Loucy (cell line): ENCODE measurements around the gene SIPA1L3.
A peak's percentile ranks its signal among the peaks of the same experiment; 100 is the strongest.

Source experiments
- H2AFZ ChIP-seq: fragments of 200-600 bp; sonication (generic); 2 replicates; pipeline ENCODE4 v1.6.0; 2016; ENCODE audit warnings: antibody characterized with exemption, mild to moderate bottlenecking, low read length, moderate library complexity
- H3F3A ChIP-seq: fragments of 200-600 bp; 2 replicates; pipeline ENCODE4 v1.6.0; 2016; ENCODE audit warnings: antibody characterized with exemption, low read depth, mild to moderate bottlenecking
- H3K27me3 ChIP-seq: fragments of 200-600 bp; sonication (generic); 2 replicates; pipeline ENCODE4 v1.6.1; 2014; ENCODE audit warnings: low read length, mild to moderate bottlenecking; ENCODE audit not compliant: insufficient read depth, poor library complexity, severe bottlenecking
- H3K36me3 ChIP-seq: fragments of 200-600 bp; sonication (generic); 2 replicates; pipeline ENCODE4 v1.6.1; 2016; ENCODE audit warnings: low read length; ENCODE audit not compliant: insufficient read depth
- H3K4me1 ChIP-seq: fragments of 200-600 bp; sonication (generic); 2 replicates; pipeline ENCODE4 v1.5.1; 2014; ENCODE audit warnings: low read length, mild to moderate bottlenecking; ENCODE audit not compliant: insufficient read depth, poor library complexity, severe bottlenecking
- H3K4me2 ChIP-seq: fragments of 200-600 bp; sonication (generic); 2 replicates; pipeline ENCODE4 v1.6.0; 2014; ENCODE audit warnings: antibody characterized with exemption, low read length, low read depth, mild to moderate bottlenecking; ENCODE audit not compliant: poor library complexity, severe bottlenecking
- H3K4me3 ChIP-seq: fragments of 200-600 bp; sonication (generic); 2 replicates; pipeline ENCODE4 v1.5.1; 2014; ENCODE audit warnings: low read length, mild to moderate bottlenecking, mixed read lengths; ENCODE audit not compliant: poor library complexity, severe bottlenecking
- H3K79me2 ChIP-seq: fragments of 200-600 bp; sonication (generic); 2 replicates; pipeline ENCODE4 v1.6.1; 2014; ENCODE audit warnings: low read length; ENCODE audit not compliant: insufficient read depth
- H3K9ac ChIP-seq: fragments of 200-600 bp; sonication (generic); 2 replicates; pipeline ENCODE4 v1.6.0; 2014; ENCODE audit warnings: mild to moderate bottlenecking, low read depth, low read length, moderate library complexity; ENCODE audit not compliant: poor library complexity, severe bottlenecking
- H3K9me2 ChIP-seq: fragments of 200-600 bp; sonication (generic); replicated peaks from 2 replicates; pipeline ENCODE4 v1.6.1; 2016; ENCODE audit warnings: low read depth, low read length, mixed read lengths
- H3K9me3 ChIP-seq: fragments of 200-600 bp; sonication (generic); 2 replicates; pipeline ENCODE4 v1.6.1; 2014; ENCODE audit warnings: mild to moderate bottlenecking, antibody characterized with exemption, low read length, low read depth; ENCODE audit not compliant: insufficient read depth
- H4K20me1 ChIP-seq: fragments of 200-600 bp; sonication (generic); 2 replicates; pipeline ENCODE4 v1.6.0; 2014; ENCODE audit warnings: antibody characterized with exemption, low read length, mild to moderate bottlenecking; ENCODE audit not compliant: insufficient read depth, poor library complexity, severe bottlenecking
- EZH2phosphoT487 ChIP-seq: fragments of 200-600 bp; IDR thresholded peaks from 2 replicates; pipeline ENCODE4 v1.6.1; 2018; ENCODE audit warnings: antibody characterized with exemption, mild to moderate bottlenecking, moderate library complexity, borderline replicate concordance
- TF ChIP-seq, protein P1 (sequence below): fragments of 200-600 bp; sonication (generic); conservative IDR thresholded peaks from 2 replicates; pipeline ENCODE4 v1.5.1; 2014; ENCODE audit warnings: mild to moderate bottlenecking, antibody characterized with exemption, low read length

The SIPA1L3 gene

DNA sequence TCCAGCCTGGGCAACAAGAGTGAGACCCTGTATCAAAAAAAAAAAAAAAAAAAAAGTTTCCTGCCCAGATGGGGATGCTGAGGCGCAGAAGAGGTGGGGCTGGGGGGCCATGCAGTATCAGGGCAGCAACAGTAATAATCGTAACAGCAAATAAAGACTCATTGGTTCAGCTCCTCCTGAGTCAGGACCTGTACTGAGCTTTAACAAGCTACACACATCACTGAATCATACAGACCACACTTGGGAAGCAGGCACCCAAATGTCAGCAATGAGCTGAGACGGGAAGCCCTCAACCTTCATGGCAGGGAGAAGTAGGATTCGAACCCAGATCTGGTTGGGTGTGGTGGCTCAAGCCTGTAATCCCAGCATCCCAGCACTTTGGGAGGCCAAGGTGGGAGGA, 327.6 kb downstream of the SIPA1L3 start:
- Histone ChIP-seq H3K4me2 (no peak overlapping the region), H4K20me1 (no peaks in the 10 kb centered on the region), H3K27me3 (no peaks in the 10 kb centered on the region), H3K79me2 (no peaks in the 10 kb centered on the region), H3K9me2 (no peaks in the 10 kb centered on the region), H3K4me1 (no peaks in the 10 kb centered on the region), H3K9ac (no peak overlapping the region), H3F3A (no peaks in the 10 kb centered on the region), H2AFZ (no peak overlapping the region), H3K9me3 (no peaks in the 10 kb centered on the region), H3K4me3 (no peak overlapping the region), H3K36me3 (no peaks in the 10 kb centered on the region)
- TF ChIP-seq EZH2phosphoT487 = no peak
- TF ChIP-seq, protein P1, sequence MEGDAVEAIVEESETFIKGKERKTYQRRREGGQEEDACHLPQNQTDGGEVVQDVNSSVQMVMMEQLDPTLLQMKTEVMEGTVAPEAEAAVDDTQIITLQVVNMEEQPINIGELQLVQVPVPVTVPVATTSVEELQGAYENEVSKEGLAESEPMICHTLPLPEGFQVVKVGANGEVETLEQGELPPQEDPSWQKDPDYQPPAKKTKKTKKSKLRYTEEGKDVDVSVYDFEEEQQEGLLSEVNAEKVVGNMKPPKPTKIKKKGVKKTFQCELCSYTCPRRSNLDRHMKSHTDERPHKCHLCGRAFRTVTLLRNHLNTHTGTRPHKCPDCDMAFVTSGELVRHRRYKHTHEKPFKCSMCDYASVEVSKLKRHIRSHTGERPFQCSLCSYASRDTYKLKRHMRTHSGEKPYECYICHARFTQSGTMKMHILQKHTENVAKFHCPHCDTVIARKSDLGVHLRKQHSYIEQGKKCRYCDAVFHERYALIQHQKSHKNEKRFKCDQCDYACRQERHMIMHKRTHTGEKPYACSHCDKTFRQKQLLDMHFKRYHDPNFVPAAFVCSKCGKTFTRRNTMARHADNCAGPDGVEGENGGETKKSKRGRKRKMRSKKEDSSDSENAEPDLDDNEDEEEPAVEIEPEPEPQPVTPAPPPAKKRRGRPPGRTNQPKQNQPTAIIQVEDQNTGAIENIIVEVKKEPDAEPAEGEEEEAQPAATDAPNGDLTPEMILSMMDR = no peak

DNA sequence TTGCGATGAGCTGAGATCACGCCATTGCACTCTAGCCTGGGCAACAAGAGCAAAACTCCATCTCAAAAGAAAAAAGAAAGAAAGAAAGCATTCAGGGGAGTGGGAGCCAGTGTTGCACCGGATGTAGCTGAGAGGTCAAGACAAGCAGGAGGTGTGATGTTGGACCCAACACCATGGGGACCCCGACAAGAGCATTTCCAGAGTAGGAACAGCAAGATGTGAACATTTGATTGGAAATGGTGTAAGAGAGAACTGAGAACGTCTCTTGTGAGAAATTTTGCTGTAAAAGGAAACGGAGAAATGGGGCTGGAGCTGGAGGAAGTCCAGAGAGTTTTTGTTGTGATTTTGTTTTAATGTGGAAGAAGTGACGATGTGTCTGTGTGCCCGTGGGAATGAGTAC, 332.8 kb downstream of the SIPA1L3 start:
- no peaks in the 10 kb centered on the region for H3K36me3 ChIP-seq
- H3K4me3 ChIP-seq = no peak overlapping the region
- H3F3A ChIP-seq = no peaks in the 10 kb centered on the region
- no peak for TF ChIP-seq EZH2phosphoT487
- TF ChIP-seq, protein P1 = no peak
- no peaks in the 10 kb centered on the region for H3K79me2 ChIP-seq
- H3K4me1 ChIP-seq = peaks cover 5% of the 10 kb centered on the region
- H2AFZ ChIP-seq = no peak overlapping the region
- no peaks in the 10 kb centered on the region for H4K20me1 ChIP-seq
- H3K9me3 ChIP-seq = no peaks in the 10 kb centered on the region
- H3K27me3 ChIP-seq = no peaks in the 10 kb centered on the region
- H3K4me2 ChIP-seq = no peak overlapping the region
- H3K9ac ChIP-seq = no peak overlapping the region
- no peaks in the 10 kb centered on the region for H3K9me2 ChIP-seq

DNA sequence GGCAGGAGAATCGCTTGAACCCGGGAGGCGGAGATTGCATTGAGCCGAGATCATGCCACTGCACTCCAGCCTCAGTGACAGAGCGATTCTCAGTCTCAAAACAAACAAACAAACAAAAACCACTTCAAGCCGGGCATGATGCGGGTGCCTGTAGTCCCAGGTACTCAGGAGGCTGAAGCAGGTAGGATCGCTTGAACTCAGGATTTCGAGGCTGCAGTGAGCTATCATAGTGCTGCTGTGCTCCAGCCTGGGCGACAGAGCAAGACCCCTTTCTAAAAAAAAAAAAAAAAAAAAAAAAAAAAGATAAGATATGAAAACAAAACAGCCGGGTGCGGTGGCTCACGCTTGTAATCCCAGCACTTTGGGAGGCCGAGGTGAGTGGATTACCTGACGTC, 336.3 kb downstream of the SIPA1L3 start:
- Histone ChIP-seq H3K9me2 (no peaks in the 10 kb centered on the region), H3K9me3 (no peaks in the 10 kb centered on the region), H3K79me2 (no peaks in the 10 kb centered on the region), H3K36me3 (no peaks in the 10 kb centered on the region), H3F3A (no peaks in the 10 kb centered on the region), H3K4me3 (peak overlapping the region; percentile 67), H2AFZ (peak overlapping the region; percentile 91), H3K4me2 (peak overlapping the region; percentile 69), H3K4me1 (peaks cover 5% of the 10 kb centered on the region), H4K20me1 (no peaks in the 10 kb centered on the region), H3K27me3 (no peaks in the 10 kb centered on the region), H3K9ac (peak overlapping the region; percentile 27)
- TF ChIP-seq, protein P1 = no peak
